SK-N-MC (cell line): ENCODE results near the gene EOGT.

Experiments
- EZH2 ChIP-seq: fragments of 200-600 bp; sonication (generic); IDR thresholded peaks from one replicate; pipeline ENCODE4 v1.6.1; 2017; ENCODE audit warnings: antibody characterized with exemption
- POLR2AphosphoS5 ChIP-seq: IDR thresholded peaks from 2 replicates; pipeline ENCODE4 v1.6.1; 2012; ENCODE audit warnings: mild to moderate bottlenecking, low read depth, low read length, borderline replicate concordance

DNA sequence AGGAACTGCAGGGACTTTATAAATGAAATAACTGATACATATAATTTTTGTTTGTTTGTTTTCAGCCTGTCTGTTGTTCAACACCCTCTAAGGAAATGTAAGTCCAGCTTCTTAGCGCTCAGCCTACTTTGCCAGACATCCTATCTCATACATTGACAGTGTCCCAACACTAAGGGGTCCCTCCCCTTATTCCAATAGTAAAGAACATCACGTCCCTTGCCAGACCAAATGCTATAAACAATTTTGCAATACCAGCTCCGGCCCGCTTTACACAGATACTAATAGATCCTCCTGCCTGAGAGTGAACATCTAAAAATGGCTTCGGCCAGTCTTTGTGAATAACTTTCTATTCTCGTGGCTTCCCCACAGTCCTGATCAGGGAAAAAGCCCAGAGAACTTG lies 76.6 kb downstream of the EOGT start:
- TF ChIP-seq EZH2 (no peak), POLR2AphosphoS5 (no peak)
